Activated CD4-positive, alpha-beta T cell treated with anti-CD3 and anti-CD28 coated beads, Interleukin-2, amount 50 U/mL, for 1 hour (primary cell): Measurements from ENCODE around the gene ZMAT5.

Experiments used
- DNase-seq: peaks from one replicate; pipeline ENCODE4 v3.0.0-alpha.2; 2020

The ZMAT5 gene

GRCh38 chr22:29726512-29727130 lies 40.2 kb downstream of the ZMAT5 start:
- DNase-seq = no peak

- DNase-seq = no peak
Measured at GRCh38 chr22:29726106-29726505, 40.7 kb downstream of the ZMAT5 start.

- no peak for DNase-seq
Measured at GRCh38 chr22:29724843-29725242, 42.0 kb downstream of the ZMAT5 start.

- no peak for DNase-seq
Measured at GRCh38 chr22:29723766-29724165, 43.0 kb downstream of the ZMAT5 start.

- no peak for DNase-seq
Measured at GRCh38 chr22:29722587-29722986, 44.2 kb downstream of the ZMAT5 start.

- DNase-seq = no peak
Measured at GRCh38 chr22:29722151-29722550, 44.7 kb downstream of the ZMAT5 start.

- DNase-seq = no peak
Measured at GRCh38 chr22:29720811-29721323, 45.9 kb downstream of the ZMAT5 start.

GRCh38 chr22:29719899-29720645 lies 46.7 kb downstream of the ZMAT5 start, which contains the start of gene CABP7:
Gene CABP7, plus strand, starts transcription at chr22:29720003. Its CDS starts 422 bp downstream, at chr22:29720425.
- DNase-seq = no peak

GRCh38 chr22:29718949-29719898 lies 47.6 kb downstream of the ZMAT5 start:
- no peak for DNase-seq

- DNase-seq = no peak
Measured at GRCh38 chr22:29717789-29718188, 49.0 kb downstream of the ZMAT5 start.

GRCh38 chr22:29716814-29717545 lies 49.8 kb downstream of the ZMAT5 start:
- no peak for DNase-seq

GRCh38 chr22:29715705-29716104 lies 51.1 kb downstream of the ZMAT5 start:
- DNase-seq = no peak

GRCh38 chr22:29715240-29715639 lies 51.6 kb downstream of the ZMAT5 start:
- no peak for DNase-seq

- no peak for DNase-seq
Measured at GRCh38 chr22:29713156-29713727, 53.6 kb downstream of the ZMAT5 start.

GRCh38 chr22:29712119-29712518 lies 54.7 kb downstream of the ZMAT5 start:
- no peak for DNase-seq

GRCh38 chr22:29710922-29711593 lies 55.7 kb downstream of the ZMAT5 start:
- DNase-seq = no peak

GRCh38 chr22:29710193-29710592 lies 56.6 kb downstream of the ZMAT5 start:
- DNase-seq = no peak

- DNase-seq = no peak
Measured at GRCh38 chr22:29707471-29707870, 59.3 kb downstream of the ZMAT5 start.

GRCh38 chr22:29707010-29707409 lies 59.8 kb downstream of the ZMAT5 start:
- no peak for DNase-seq

- no peak for DNase-seq
Measured at GRCh38 chr22:29706486-29706885, 60.3 kb downstream of the ZMAT5 start.

- no peak for DNase-seq
Measured at GRCh38 chr22:29705651-29706050, 61.2 kb downstream of the ZMAT5 start.
